ENCODE results near the gene A2M.

The A2M gene

DNA sequence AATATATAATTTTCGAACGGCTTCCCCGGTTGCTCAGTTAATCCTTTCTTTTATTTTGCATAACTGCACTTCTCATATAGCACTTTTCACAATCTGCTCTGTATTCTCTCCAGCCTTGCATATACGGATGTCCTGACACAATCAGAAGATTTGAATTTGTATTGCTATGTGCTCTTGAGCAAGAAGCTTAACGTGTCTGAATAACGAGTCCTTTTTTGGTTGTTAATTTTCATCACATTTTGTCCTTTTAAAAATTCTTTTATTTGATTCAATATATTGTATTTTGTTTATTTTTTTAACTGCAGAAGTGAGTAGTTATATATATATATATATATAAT is 17.6 kb downstream of the A2M start:
- DNase-seq, result no peak

GRCh38 chr12:9096563-9097176 is 19.0 kb downstream of the A2M start:
- DNase-seq, result no peak

DNA sequence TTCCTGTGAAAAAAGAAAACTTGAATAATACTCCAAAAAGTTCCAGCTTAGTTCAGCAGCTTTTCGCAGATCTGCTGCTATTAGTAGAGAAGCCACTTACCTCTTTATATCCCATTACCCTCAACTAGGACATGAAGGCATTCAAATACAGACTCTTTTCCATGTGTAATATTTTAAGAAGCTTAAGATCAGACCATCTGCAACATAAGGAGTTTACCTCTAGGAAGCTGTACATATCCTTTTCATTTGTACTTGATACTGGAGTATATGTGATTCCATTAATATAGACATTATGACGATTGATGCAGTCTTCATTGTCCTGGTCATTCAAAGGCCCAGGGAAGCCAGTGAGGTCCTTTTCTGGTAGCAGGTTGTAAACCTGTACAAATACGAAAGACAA is 20.4 kb downstream of the A2M start:
- DNase-seq, result no peak

GRCh38 chr12:9094512-9095206 is 21.1 kb downstream of the A2M start:
- DNase-seq, result no peak

DNA sequence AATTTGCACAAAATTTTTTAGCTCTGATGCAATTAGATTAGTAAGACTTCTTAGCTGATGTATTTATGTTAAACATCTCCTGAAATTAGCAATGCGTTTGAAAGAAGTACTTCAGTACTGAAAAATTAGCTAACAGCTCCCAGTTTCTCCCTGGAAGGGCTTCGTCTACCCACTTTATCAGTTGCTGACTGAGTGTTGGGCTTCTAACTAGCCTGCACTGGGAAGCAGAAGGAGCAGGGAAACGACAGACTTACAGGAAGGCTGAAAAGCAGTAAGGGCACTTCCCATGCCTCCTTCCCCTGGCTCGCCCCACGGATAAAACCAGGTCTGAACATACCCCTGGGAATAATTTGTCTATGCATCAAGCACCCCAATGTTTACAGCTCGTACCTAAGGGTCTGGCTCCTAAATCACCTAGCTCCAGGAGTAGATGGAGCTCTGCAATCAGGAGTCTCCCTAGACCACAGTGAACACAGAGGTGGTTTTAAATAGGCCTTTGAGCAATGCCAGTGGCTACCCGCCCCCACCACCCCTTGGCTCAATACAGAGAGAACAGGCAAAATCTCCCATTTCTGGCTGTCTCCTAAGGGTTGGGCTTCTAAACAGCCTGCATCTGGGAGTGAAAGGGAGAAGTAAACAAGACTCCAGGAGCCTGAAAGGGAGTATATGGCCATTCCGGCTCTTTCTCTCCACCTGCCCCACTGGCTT is 23.7 kb downstream of the A2M start:
- no peak for DNase-seq

DNA sequence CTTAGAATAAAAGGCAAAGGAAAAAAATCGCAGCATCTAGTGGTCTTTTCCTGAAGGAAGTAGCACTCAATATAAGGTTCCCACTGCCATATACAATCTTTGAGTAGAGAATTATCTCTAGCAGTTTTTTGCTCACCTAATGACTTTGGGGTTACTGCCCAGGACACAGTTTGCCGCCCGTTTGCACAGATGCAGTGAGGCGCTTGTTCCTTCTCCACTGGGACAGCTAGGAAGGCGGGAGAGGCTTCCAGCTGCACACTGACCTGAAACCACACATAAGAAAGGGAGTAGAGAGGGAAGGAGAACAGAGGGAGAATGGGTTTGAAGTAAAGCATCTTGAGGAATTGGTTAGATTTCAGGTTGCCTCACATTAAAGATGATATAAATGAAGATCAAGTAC is 25.5 kb downstream of the A2M start:
- DNase-seq, result no peak

DNA sequence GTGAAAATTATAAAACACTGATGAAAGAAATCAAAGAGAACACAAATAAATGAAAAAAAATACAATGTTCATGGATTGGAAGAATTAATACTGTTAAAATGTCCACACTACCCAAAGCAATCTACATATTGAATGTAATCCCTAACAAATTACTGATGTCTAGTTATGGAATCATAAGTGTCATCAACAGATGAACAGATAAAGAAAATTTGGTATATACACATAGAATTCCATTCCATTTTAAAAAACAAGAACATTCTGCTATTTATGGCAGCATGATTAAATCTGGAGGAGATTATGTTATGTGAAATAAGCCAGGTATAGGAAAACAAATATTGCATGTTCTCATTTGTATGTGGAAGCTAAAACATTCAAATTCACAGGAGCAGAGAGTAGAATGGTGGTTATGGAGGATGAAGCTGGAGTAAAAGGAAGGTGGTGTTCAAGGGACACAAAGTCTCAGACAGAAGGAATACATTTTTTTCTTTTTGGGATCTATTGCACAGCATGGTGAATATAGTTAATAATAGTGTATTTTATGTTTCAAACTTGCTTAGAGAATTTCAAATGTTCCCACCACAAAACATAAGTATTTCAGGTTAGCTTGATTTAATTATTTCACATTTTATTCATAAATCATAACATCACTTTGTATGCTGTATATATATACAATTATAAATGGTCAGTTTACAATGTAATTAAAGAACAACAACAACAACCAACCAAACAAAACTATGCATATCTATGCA is 28.5 kb downstream of the A2M start:
- DNase-seq, result no peak

DNA sequence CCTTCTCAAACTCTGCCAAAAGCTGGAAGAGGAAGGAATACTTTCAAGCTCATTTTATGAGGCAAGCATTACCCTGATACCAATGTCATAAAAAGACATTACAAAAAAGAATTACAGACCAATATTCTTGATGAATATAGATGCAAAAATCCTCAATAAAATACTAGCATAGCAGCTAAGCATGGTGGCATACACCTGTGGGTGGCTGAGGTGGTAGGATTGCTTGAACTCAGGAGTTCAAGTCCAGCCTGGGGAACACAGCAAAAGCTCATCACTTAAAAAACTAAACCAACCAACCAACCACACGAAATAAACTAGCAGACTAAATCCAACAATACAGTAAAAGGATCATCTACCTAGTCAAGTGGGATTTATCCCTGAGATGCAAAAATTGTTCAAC is 29.6 kb downstream of the A2M start:
- no peak for DNase-seq

- DNase-seq, result no peak
These were observed 31.3 kb downstream of the A2M start for GRCh38 chr12:9084417-9084816.

- no peak for DNase-seq
These were observed 31.9 kb downstream of the A2M start for GRCh38 chr12:9083793-9084192.

GRCh38 chr12:9081667-9082427 is 33.9 kb downstream of the A2M start:
- no peak for DNase-seq

DNA sequence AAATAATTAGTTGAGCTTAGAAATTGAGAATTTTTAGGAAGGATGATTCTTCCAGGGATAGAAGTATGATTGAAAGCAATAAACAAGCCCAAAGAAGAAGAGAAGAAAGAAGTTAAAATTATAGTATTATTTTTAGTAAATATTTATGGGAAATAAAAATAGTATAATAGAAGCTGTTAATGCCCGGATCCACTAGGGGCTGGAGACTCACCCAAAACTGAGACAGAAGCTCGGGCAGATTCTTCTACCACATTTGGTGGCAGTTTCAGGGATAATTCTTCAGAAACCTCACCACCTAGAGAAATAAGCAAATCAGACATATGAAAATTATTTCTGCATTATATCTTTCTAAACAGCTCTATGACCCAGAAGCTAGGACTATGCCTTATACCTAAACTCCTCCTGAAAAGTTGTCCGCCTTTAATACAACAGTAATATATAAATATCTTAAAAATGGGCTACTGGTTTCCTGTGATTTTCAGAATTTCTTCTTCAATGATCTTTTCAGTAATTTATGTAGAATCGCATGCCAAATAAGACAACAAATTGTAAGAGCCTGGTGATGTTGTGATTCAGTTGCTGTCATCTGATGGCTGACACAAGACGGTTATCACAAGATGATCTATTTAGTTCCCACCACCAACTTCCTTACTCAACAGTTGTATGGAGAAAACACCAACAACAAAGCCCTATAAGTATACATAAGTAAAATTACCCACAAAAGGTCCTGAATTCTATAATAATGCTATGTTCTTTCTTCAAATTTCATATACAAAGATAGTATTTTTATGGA is 35.6 kb downstream of the A2M start:
- no peak for DNase-seq

- no peak for DNase-seq
These were observed 36.6 kb downstream of the A2M start for GRCh38 chr12:9079082-9079481.

GRCh38 chr12:9077152-9078031 is 38.3 kb downstream of the A2M start:
- DNase-seq, result no peak

- no peak for DNase-seq
These were observed 39.0 kb downstream of the A2M start for GRCh38 chr12:9076733-9077132.

- no peak for DNase-seq
These were observed 40.6 kb downstream of the A2M start for GRCh38 chr12:9075138-9075535.

DNA sequence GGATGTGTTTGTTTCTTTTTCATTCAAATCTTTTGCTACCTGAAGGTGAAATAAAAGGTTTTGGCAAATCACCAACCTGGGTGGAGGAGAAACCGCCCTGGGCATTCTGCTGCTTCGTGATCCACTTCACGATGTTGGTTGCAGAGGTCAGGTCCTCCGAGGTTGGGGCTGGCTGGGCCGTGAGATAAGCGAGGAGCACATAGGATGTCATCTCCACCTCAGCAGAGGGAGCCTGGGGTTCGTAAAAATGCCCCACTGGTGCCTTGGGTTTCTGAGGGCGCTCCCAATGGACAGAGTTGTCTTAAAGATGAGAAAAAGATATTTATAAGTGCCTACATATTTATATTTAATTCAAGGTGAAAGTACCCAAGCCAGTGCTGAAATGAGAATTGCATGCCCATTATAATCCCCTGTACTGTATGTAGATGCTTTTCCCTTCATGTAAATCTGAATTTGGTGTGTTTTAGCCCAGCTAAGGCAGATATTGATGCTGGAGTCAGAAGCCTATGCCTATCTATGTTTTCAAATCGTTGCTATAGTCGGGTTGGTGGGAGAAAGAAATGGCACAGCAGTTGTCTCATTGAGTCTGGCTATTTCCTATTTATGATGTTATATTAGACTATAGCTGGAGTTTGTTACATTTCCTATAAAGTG is 41.1 kb downstream of the A2M start:
- DNase-seq, result no peak

DNA sequence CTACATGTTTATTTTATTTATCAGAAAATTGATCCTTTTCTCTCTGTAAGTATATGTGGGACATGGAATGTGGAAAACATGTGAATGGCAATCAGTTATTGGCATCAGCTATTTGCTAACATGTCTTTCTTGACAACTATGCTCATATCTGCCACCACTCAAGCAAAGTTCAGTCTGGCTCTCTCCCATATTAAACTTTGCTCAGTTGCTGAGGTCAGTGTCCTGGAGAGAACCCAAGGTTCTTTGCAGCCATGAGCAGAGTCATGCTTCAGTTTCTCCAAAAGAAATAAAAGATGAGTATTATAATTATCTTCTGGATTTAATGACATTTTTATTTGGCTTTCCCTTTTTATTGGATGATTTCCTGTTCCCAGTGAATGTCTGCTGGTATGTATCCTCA is 42.6 kb downstream of the A2M start:
- DNase-seq, result no peak

GRCh38 chr12:9072481-9073038 is 43.2 kb downstream of the A2M start:
- DNase-seq, result no peak

GRCh38 chr12:9071969-9072368 is 43.8 kb downstream of the A2M start:
- no peak for DNase-seq

Measured in fibroblast of upper back skin (primary cell).